PC-9 (cell line): ENCODE measurements around the gene TIMM29. TPM values are rescaled to one million over a fixed set of nuclear protein-coding genes. Genes with fewer than 3 reads are reported as not detected.
A peak's percentile ranks its signal among the peaks of the same experiment; 100 is the strongest.

Experiments
- BruUV-seq: library from RNA; stranded (reverse); fragments of 400-500 nt; replicated peaks from 2 replicates; lab custom pipeline; 2021; lab: Mats Ljungman, UMichigan
- CTCF ChIA-PET: fragments of 300-600 bp; sonication (Branson Sonifier 250); formaldehyde crosslinking; loops from one replicate; lab custom pipeline; 2022; ENCODE audit warnings: antibody characterized with exemption; lab: Charles Lee
- POLR2A ChIA-PET: fragments of 300-600 bp; sonication (Branson Sonifier 250); formaldehyde crosslinking; loops from one replicate; lab custom pipeline; 2022; ENCODE audit warnings: antibody characterized with exemption; ENCODE audit not compliant: unreplicated experiment; lab: Charles Lee
- DNase-seq, 2 experiments: peaks; one replicate each; pipeline versions ENCODE4 v3.0.0 to v3.0.0-alpha.2; 2015 to 2022; ENCODE audit warnings: mixed read lengths in 1 of 2
- H2AFZ ChIP-seq: fragments of 200-600 bp; sonication (generic); 2 replicates; pipeline ENCODE4 v1.8.1; 2017; ENCODE audit warnings: antibody characterized with exemption
- H3F3A ChIP-seq: fragments of 200-600 bp; sonication (generic); 2 replicates; pipeline ENCODE4 v1.8.1; 2017; ENCODE audit warnings: antibody characterized with exemption, mild to moderate bottlenecking, low read depth; ENCODE audit not compliant: insufficient read depth
- H3K27ac ChIP-seq: fragments of 200-600 bp; sonication (generic); 2 replicates; pipeline ENCODE4 v1.6.1; 2016; ENCODE audit warnings: mixed run types
- H3K27me3 ChIP-seq: fragments of 200-600 bp; sonication (generic); 2 replicates; pipeline ENCODE4 v1.6.1; 2016; ENCODE audit warnings: low read depth, mixed run types; ENCODE audit not compliant: insufficient read depth
- H3K36me3 ChIP-seq: fragments of 200-600 bp; sonication (generic); 2 replicates; pipeline ENCODE4 v1.6.1; 2016; ENCODE audit warnings: low read depth, mixed run types
- H3K4me1 ChIP-seq: fragments of 200-600 bp; sonication (generic); replicated peaks from 2 replicates; pipeline ENCODE4 v1.6.1; 2016; ENCODE audit warnings: mixed run types; ENCODE audit not compliant: insufficient read depth
- H3K4me2 ChIP-seq: fragments of 200-600 bp; sonication (generic); 2 replicates; pipeline ENCODE4 v1.6.1; 2017; ENCODE audit warnings: mixed run types
- H3K4me3 ChIP-seq: fragments of 200-600 bp; sonication (generic); 2 replicates; pipeline ENCODE4 v1.6.1; 2016; ENCODE audit warnings: mixed run types
- H3K79me2 ChIP-seq: fragments of 200-600 bp; sonication (generic); 2 replicates; pipeline ENCODE4 v1.6.1; 2017; ENCODE audit warnings: low read depth, mixed run types
- H3K9me2 ChIP-seq: fragments of 200-600 bp; sonication (generic); 2 replicates; pipeline ENCODE4 v1.8.1; 2017; ENCODE audit warnings: mild to moderate bottlenecking; ENCODE audit not compliant: insufficient read depth
- H3K9me3 ChIP-seq: fragments of 200-600 bp; sonication (generic); 2 replicates; pipeline ENCODE4 v1.8.1; 2016; ENCODE audit warnings: low read depth; ENCODE audit not compliant: insufficient read depth
- H4K20me1 ChIP-seq: fragments of 200-600 bp; sonication (generic); 2 replicates; pipeline ENCODE4 v1.8.1; 2017; ENCODE audit not compliant: insufficient read depth
- CTCF ChIP-seq: fragments of 200-600 bp; sonication (generic); conservative IDR thresholded peaks from 2 replicates; pipeline ENCODE4 v1.6.1; 2017; ENCODE audit warnings: mixed run types, antibody characterized with exemption, mild to moderate bottlenecking, moderate library complexity
- EZH2 ChIP-seq: fragments of 200-600 bp; sonication (generic); IDR thresholded peaks from 2 replicates; pipeline ENCODE4 v1.8.0; 2017; ENCODE audit warnings: antibody characterized with exemption, low read depth
- intact Hi-C: fragments of 100-400 bp; cut with micrococcal nuclease; formaldehyde crosslinking; loops from one replicate; pipeline ENCODE4 v1.10.0; 2022; ENCODE audit not compliant: unreplicated experiment
- total RNA-seq: library from RNA; stranded (reverse); gene quantifications from 2 replicates; pipeline ENCODE4 v1.2.3, GENCODE V29; 2021

TIMM29 gene
- total RNA-seq, 1 experiment from 2014 or later, result 22.4 TPM

- DNase-seq, result peak in 1 of 2 experiments; percentile 24
- BruUV-seq, result no TSS peak
- H3K36me3 ChIP-seq, result peaks cover 4% of the 10 kb centered on the region; the same call in 1 of the 2 replicates
- ChIA-PET CTCF (no interaction called here), POLR2A (no interaction called here)
- H3K79me2 ChIP-seq, result 0 out of 2 replicates have a peak, but pooled peaks cover 3% of the 10 kb centered on the region
- intact Hi-C loops, result no loop called here
- no peaks in the 10 kb centered on the region for H3K9me3 ChIP-seq
- no peaks in the 10 kb centered on the region for H3K27me3 ChIP-seq
- H2AFZ ChIP-seq, result no peak overlapping the region
- 0 out of 2 replicates have a peak, but pooled peaks cover 8% of the 10 kb centered on the region for H4K20me1 ChIP-seq
- H3K9me2 ChIP-seq, result no peaks in the 10 kb centered on the region
- no peaks in the 10 kb centered on the region for H3K4me1 ChIP-seq
- no peak overlapping the region for H3K4me2 ChIP-seq
- H3K27ac ChIP-seq, result no peak overlapping the region
- TF ChIP-seq EZH2, result no peak
- no peak for TF ChIP-seq CTCF
- no peak overlapping the region for H3K4me3 ChIP-seq
- peaks cover 45% of the 10 kb centered on the region for H3F3A ChIP-seq
Observed at GRCh38 chr19:10921199-10921909, 7.3 kb upstream of the TIMM29 start.

- POLR2A ChIA-PET, result no interaction called here
- intact Hi-C loops, result no loop called here
- TSS peak; percentile 23 for BruUV-seq
- Histone ChIP-seq H3K27ac (no peak overlapping the region), H3K36me3 (peaks cover 4% of the 10 kb centered on the region; the same call in 1 of the 2 replicates), H3K9me2 (no peaks in the 10 kb centered on the region), H3F3A (peaks cover 45% of the 10 kb centered on the region), H3K79me2 (peaks cover 8% of the 10 kb centered on the region; the same call in 1 of the 2 replicates), H3K4me1 (peaks cover 2% of the 10 kb centered on the region; the same call in 1 of the 2 replicates), H3K9me3 (no peaks in the 10 kb centered on the region), H3K4me2 (no peak overlapping the region), H3K27me3 (no peaks in the 10 kb centered on the region), H2AFZ (no peak overlapping the region), H4K20me1 (0 out of 2 replicates have a peak, but pooled peaks cover 8% of the 10 kb centered on the region), H3K4me3 (no peak overlapping the region)
- TF ChIP-seq CTCF, result no peak
- no peak for TF ChIP-seq EZH2
- CTCF ChIA-PET, result no interaction called here
- peak in 1 of 2 experiments; percentile 30 for DNase-seq
Observed at GRCh38 chr19:10921910-10922637, 6.5 kb upstream of the TIMM29 start.

- Histone ChIP-seq H3K36me3 (peaks cover 4% of the 10 kb centered on the region; the same call in 1 of the 2 replicates), H4K20me1 (0 out of 2 replicates have a peak, but pooled peaks cover 8% of the 10 kb centered on the region), H3K4me3 (no peak overlapping the region), H3K27me3 (no peaks in the 10 kb centered on the region), H3F3A (peaks cover 41% of the 10 kb centered on the region), H3K9me3 (no peaks in the 10 kb centered on the region), H3K4me2 (no peak overlapping the region), H3K4me1 (peaks cover 8% of the 10 kb centered on the region; the same call in 1 of the 2 replicates), H3K9me2 (no peaks in the 10 kb centered on the region), H3K27ac (no peak overlapping the region), H3K79me2 (peaks cover 14% of the 10 kb centered on the region), H2AFZ (no peak overlapping the region)
- ChIA-PET CTCF (no interaction called here), POLR2A (no interaction called here)
- DNase-seq, result no peak
- no peak for TF ChIP-seq CTCF
- TF ChIP-seq EZH2, result no peak
- intact Hi-C loops, result no loop called here
- BruUV-seq, result no TSS peak
Observed at GRCh38 chr19:10922638-10923014, 6.0 kb upstream of the TIMM29 start.
